Measurements from ENCODE around the gene AGO1. TPM values are rescaled to one million over a fixed set of nuclear protein-coding genes. Genes with fewer than 3 reads are reported as not detected.
A peak's percentile ranks its signal among the peaks of the same experiment; 100 is the strongest.

AGO1 gene
- total and polyA plus RNA-seq, 7 donors, result 3.0 to 26.3 (median 17.1) TPM

- Histone ChIP-seq H3K9me3 (no peaks in the 10 kb centered on the region), H3K36me3 (peaks cover 0 to 33% (median 10%) of the 10 kb centered on the region in 4 donors), H3K4me1 (peaks cover 0 to 55% (median 36%) of the 10 kb centered on the region in 4 donors), H3K4me3 (no peak overlapping the region), H3K27ac (peak overlapping the region in 1 of 4 donors; percentile 55), H3K27me3 (no peaks in the 10 kb centered on the region)
- DNase-seq, result no peak
- 87 to 97% methylated on average over 1 of the region's 1 CpG for WGBS, 2 donors
- no peak for TF ChIP-seq EP300 (IDR thresholded peaks at IDR 0.05)
- TF ChIP-seq POLR2A (IDR thresholded peaks at IDR 0.05), result no peak
- no peak for TF ChIP-seq CTCF (IDR thresholded peaks at IDR 0.05)
- no peak for TF ChIP-seq POLR2AphosphoS5 (IDR thresholded peaks at IDR 0.05)
- intact Hi-C loops (cut with DNase I), result no loop called here
Measured at GRCh38 chr1:35847935-35848565, 35.0 kb upstream of the AGO1 start.

GRCh38 chr1:35850051-35850450, 33.0 kb upstream of the AGO1 start:
- intact Hi-C loops (cut with DNase I), result no loop called here
- H3K4me3 ChIP-seq, result no peak overlapping the region
- no peak for TF ChIP-seq POLR2AphosphoS5 (IDR thresholded peaks at IDR 0.05)
- no peak for TF ChIP-seq POLR2A (IDR thresholded peaks at IDR 0.05)
- no peak for TF ChIP-seq CTCF (IDR thresholded peaks at IDR 0.05)
- TF ChIP-seq EP300 (IDR thresholded peaks at IDR 0.05), result no peak
- peak overlapping the region in 2 of 4 donors; percentile 77 to 82 for H3K27ac ChIP-seq
- no peak for DNase-seq
- peaks cover 0 to 55% (median 36%) of the 10 kb centered on the region in 4 donors for H3K4me1 ChIP-seq
- WGBS, 2 donors, result 93 to 98% methylated on average over 2 of the region's 2 CpGs
- H3K36me3 ChIP-seq, result peaks cover 0 to 37% (median 22%) of the 10 kb centered on the region in 4 donors
- H3K9me3 ChIP-seq, result no peaks in the 10 kb centered on the region
- no peaks in the 10 kb centered on the region for H3K27me3 ChIP-seq

GRCh38 chr1:35850716-35851115, 32.3 kb upstream of the AGO1 start:
- intact Hi-C loops (cut with DNase I), result no loop called here
- DNase-seq, result no peak
- WGBS, 2 donors, result 85 to 86% methylated on average over 5 of the region's 5 CpGs
- no peaks in the 10 kb centered on the region for H3K9me3 ChIP-seq
- no peaks in the 10 kb centered on the region for H3K27me3 ChIP-seq
- TF ChIP-seq POLR2A (IDR thresholded peaks at IDR 0.05), result no peak
- TF ChIP-seq POLR2AphosphoS5 (IDR thresholded peaks at IDR 0.05), result no peak
- TF ChIP-seq CTCF (IDR thresholded peaks at IDR 0.05), result no peak
- H3K4me1 ChIP-seq, result peaks cover 0 to 51% (median 36%) of the 10 kb centered on the region in 4 donors
- peak overlapping the region; percentile 62 to 82 (median 72) for H3K27ac ChIP-seq
- no peak overlapping the region for H3K4me3 ChIP-seq
- peaks cover 0 to 41% (median 24%) of the 10 kb centered on the region in 4 donors for H3K36me3 ChIP-seq

GRCh38 chr1:35851132-35851869, 31.7 kb upstream of the AGO1 start:
- no peak for DNase-seq
- intact Hi-C loops (cut with DNase I), result no loop called here
- H3K27ac ChIP-seq, result peak overlapping the region; percentile 62 to 82 (median 72)
- WGBS, 2 donors, result 80 to 81% methylated on average over 3 of the region's 3 CpGs
- H3K4me1 ChIP-seq, result peaks cover 0 to 47% (median 36%) of the 10 kb centered on the region in 4 donors
- TF ChIP-seq POLR2A (IDR thresholded peaks at IDR 0.05), result no peak
- TF ChIP-seq POLR2AphosphoS5 (IDR thresholded peaks at IDR 0.05), result peak in 3 of 4 donors; percentile 30 to 38 (median 32)
- no peaks in the 10 kb centered on the region for H3K9me3 ChIP-seq
- no peak overlapping the region for H3K4me3 ChIP-seq
- peaks cover 0 to 43% (median 25%) of the 10 kb centered on the region in 4 donors for H3K36me3 ChIP-seq
- no peaks in the 10 kb centered on the region for H3K27me3 ChIP-seq

- Histone ChIP-seq H3K4me3 (no peak overlapping the region), H3K27me3 (no peaks in the 10 kb centered on the region), H3K4me1 (peaks cover 0 to 47% (median 36%) of the 10 kb centered on the region in 4 donors), H3K36me3 (peaks cover 0 to 40% (median 25%) of the 10 kb centered on the region in 4 donors), H3K9me3 (no peaks in the 10 kb centered on the region), H3K27ac (peak overlapping the region; percentile 50 to 82 (median 72))
- TF ChIP-seq EP300 (IDR thresholded peaks at IDR 0.05) (no peak), CTCF (IDR thresholded peaks at IDR 0.05) (no peak), POLR2AphosphoS5 (IDR thresholded peaks at IDR 0.05) (no peak), POLR2A (IDR thresholded peaks at IDR 0.05) (no peak)
- intact Hi-C loops (cut with DNase I), result no loop called here
- WGBS, 2 donors, result 36 to 40% methylated on average over 2 of the region's 2 CpGs
- no peak for DNase-seq
Measured at GRCh38 chr1:35852241-35852640, 30.8 kb upstream of the AGO1 start.
